Raji (cell line): Measurements from ENCODE around the gene GRIK1.

Experiments
- POLR2A ChIP-seq: IDR thresholded peaks from 2 replicates; pipeline ENCODE4 v1.6.1; 2011; ENCODE audit warnings: low read depth, low read length, control low read depth; ENCODE audit not compliant: insufficient read depth

GRIK1 gene

DNA sequence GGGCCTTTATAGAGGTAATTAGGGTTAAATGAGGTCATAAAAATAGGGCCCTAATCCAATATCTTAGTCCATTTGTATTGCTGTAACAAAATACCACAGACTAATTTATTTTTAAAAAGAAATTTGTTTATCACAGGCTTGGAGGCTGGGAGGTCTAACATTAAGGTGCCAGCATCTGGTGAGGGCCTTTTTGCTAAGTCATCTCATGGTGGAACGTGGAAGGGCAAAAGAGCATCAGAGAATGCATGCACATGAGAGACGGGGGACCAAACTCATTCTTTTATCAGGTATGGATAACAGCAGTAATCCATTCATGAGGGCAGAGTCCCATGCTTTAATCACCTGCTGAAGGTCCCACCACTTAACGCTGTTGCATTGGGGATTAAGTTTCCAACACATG, 313.8 kb downstream of the GRIK1 start:
- TF ChIP-seq POLR2A = no peak

DNA sequence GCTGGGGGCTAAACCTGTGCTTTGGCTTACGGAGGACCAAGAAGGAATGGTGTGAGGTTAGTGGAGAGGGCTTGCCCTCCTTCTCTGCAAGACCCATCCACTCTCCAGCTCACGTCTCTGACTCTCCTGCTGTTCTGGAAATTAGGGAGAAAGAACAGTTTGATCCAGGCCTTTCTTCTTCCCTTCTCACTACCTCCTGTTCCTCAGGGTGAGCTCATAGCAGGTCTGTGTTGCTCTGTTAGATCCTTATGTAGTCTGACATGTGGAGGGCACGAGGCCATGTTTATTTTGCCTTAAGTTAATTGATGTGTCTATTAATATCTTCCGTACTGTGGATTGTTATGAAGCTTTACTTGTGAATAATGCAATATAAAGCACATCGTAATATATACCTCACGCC, 315.0 kb downstream of the GRIK1 start:
- TF ChIP-seq POLR2A = no peak

DNA sequence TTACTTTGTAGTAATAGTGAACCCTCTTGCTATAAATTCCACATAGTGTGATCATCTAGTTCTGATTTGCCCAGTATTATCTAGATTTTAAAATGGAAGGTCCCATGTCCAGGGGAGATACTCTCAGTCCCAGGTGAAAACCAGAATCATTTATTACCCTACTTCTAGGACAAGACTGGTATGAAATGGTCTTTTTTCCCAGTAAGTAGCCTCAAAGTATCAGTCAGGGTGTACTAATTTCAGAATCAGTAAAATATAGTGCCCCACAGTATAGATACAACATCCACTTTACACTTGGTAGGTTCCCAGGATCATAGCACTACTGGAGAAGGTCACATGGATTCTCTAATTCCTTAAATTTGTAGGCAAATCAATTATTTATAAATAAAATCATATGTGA, 318.3 kb downstream of the GRIK1 start:
- no peak for TF ChIP-seq POLR2A

DNA sequence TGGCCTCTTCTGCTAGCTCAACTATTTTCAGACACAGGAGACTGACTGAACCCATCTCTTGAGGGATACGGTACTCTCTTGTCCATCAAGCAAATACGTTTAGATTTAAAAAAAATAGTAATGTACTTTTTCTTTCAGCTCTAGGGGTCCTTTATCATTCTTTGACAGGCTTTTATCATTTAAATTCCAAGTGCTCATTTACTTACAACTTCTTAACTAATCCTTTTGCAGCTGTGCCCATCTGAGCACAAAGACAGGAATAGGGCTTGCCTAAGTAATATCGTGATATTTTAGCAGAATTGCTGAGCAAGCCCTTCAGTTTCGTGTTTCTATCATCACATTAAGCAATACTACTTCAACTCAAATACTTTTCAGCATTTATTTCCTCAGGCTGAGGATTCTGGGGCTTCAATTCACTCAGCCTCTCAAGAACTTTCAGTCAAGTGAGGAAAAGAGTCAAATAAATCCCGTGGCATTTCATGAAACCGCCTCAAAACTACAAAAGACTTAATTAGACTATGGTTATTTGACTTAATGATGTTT, 323.5 kb downstream of the GRIK1 start:
- TF ChIP-seq POLR2A = no peak

DNA sequence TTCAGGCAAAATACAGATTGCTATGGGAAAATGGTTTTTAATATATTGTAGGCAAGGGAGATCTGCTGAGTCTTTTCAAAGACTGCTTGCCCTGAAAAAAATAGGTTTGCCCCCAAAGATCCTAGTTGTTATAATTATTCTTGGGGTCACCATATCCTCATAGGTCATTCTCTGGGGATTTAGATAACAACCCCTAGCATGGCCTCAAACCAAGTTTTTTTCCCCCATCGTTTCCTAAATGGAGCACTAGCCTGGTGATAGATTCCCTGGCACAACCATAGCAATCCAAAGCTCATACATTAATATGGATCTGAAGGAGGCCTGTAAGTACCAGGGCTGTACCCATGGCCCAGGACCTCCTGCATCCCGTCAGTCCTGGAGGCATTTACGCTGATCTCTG, 325.9 kb downstream of the GRIK1 start:
- TF ChIP-seq POLR2A = no peak

DNA sequence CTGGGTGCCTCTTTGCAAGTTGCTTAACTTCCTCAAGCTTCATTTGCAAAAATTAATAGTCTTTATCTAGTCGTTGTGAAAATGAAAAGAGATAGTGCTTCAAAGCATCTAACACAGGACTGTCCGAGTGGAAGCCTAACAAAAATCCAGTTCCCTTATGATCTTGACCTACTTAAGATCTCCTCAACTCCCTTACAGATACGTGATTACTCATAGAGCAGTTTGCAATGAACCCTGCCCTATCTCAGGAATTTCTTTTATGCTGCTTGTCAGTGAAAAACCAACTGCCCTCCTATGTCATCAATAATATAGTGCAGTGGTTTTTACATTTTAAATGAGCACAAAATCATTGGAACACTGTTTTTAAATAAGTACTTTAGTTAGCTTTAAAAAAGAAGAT, 326.8 kb downstream of the GRIK1 start:
- no peak for TF ChIP-seq POLR2A

DNA sequence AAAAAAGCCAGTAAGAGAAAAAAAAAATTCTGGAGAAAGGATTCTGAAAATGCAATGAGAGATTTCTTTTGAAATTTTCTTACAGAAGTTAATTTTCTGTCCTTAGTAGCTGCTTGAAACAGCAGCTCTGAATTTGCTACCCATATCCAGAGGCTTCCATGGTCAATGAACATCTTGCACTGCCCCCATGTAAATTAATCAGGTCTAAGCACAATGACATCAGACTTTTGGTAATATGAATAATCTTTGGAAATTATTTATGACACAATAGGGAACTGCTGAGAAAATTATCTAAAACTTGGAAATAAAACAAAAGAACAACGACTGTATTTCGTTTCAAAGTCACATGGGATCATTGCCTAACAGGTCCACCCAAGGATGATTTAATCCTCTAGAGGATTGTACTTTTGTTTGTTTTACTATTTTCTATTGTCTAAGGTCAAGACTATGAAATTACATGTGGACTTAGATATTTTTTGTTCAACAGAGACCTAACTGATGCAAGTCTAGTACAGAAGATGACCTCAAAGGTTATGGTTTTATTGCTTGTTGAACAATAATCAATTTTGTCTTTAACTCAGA, 328.9 kb downstream of the GRIK1 start:
- TF ChIP-seq POLR2A = no peak

DNA sequence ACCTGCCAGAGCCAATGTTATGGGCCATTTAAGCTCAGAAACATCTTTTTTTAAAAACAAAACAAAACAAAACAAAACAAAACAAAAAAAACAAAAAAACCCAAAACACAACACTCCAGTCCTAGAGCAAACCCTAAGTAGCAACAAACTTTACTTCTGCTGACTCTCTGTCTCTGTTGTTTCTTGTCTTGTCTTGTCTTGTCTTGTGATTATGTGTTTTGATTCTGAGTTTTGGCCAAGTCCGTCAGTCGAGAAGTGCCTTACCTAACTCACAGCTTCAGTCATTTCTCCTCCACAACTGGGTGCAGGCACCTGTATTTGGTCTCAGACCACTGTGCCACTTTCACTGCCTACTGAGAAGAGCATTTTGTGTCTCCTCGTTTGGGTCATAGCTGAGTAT, 333.2 kb downstream of the GRIK1 start:
- TF ChIP-seq POLR2A = no peak

DNA sequence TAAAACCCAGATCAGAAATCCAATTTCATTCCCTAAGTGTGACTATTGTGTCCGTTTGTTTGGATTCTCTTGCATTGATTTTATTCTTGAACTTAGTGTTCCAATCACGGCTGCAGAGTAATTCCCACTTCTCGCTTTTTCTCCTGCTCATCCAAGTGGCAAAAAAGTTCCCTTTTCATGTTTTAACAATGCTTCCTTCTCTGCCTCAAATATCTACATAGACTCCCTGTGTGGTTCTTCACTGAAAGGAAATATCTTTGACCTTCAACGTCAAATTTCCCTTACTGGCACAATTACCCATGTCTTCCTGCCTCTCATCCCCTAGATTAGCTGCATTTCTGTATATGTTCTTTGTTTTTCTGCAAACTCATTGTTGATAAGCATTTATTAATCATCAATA, 335.7 kb downstream of the GRIK1 start:
- no peak for TF ChIP-seq POLR2A

DNA sequence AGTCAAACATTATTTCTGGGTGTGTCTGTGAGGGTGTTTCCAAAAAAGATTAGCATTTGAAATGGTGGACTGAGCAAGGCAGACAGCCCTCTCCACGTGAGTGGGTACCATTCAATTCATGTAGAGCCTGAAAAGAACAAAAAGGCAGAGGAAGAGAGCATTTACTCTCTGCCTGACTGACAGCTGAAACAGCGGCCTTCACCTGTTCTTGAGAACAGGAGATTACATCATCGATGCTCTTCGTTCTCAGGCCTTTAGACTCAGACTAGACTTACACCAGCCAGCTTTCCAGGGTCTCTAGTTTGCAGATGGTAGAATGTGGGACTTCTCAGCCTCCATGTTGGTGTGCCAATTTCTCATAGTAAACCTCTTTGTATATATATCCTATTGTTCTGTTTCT, 338.7 kb downstream of the GRIK1 start:
- TF ChIP-seq POLR2A = no peak

DNA sequence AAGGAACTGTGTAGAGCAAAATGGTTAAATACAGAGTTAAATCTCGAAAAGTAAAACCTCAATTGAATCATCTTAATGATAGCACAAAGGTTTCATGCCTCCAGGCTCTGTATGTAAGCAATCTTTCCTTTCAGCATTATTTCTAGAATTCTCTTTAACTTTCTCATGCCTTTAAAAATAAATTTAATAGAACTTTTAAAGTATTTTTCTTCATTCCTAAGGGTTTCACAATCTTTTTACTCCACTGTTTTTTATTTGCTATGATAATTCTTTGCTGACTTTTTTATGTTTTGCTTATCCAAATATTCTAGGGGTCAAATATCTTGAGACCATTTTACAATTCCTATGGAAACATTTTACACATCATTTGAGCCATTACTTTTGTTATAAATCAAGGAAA, 353.1 kb downstream of the GRIK1 start:
- TF ChIP-seq POLR2A = no peak

DNA sequence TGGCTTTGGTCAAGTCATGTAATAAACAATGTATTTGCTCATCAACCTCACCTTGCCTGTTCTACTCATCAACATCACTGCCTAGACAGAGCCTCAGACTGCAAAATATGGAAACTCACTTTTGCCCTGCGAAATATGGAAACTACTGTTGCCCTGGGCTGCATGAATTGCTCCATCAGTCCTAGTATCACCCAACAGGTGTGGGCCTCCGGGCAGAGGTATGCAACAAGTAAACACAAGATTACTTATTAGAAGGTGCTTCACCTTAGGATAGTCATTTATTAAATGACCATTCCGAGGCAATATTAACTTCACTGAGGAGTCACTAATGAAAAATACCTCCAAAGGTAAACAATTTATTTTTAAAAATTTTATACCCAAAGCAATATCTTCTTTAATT, 354.3 kb downstream of the GRIK1 start:
- TF ChIP-seq POLR2A = no peak

DNA sequence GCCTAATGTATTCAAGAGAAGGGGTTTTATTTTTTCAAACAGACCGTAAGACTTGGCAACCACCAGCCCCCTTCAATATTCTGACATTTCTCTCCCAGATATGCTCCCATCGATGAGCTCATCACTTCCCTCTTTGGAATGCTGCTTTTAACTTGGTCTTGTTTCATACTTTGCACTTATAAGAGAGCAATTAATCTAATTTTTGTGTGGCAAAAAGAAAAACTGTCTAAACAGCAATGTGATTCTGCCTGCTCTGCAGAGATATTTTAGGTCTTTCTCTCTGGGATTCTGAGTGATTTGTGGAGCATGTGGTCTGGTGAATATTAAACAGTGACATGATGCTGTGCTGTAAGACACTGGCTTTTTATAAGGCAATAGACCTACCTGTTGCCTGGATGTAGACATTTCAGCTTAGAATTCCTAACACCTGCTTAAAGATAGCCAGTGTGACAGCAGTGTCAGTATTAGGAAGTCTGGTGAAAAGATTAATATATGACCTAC, 356.3 kb downstream of the GRIK1 start:
- TF ChIP-seq POLR2A = no peak

DNA sequence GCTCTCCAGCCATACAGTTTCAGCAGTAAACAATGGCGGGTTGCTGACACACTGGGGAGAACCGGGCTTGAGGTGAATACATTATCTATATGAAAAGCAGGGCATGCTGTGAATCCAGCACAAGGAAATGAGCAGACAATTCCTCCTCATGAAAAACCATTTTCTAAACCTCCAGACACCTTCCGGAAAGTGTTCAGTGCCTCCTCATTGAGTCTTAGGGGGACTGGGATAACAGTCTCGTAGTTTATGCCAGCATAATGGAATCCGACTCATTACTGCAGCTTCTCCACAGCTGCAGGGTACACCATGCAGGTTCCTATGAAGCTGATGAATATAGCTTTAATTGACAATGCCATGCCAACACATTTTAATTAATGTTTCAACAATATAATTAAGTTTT, 356.9 kb downstream of the GRIK1 start:
- no peak for TF ChIP-seq POLR2A

DNA sequence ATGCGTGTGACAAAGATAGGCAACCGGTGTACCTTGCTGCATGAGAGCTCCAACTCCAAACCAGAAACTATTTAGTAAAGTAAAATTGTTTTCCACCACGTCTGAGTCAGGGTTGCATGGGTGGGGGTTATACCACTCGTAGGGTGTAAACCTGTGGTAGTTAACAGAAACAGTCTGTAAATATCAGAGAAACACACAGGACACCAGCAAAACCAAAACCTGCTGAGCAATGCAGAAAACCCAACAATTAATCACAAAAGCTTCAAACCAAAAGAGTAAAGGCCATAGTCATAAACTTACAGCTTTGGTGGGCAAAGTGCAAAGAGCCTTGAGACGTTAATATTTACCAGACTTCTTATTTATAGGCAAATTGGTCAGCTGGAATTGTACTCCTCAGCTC, 358.4 kb downstream of the GRIK1 start:
- no peak for TF ChIP-seq POLR2A

DNA sequence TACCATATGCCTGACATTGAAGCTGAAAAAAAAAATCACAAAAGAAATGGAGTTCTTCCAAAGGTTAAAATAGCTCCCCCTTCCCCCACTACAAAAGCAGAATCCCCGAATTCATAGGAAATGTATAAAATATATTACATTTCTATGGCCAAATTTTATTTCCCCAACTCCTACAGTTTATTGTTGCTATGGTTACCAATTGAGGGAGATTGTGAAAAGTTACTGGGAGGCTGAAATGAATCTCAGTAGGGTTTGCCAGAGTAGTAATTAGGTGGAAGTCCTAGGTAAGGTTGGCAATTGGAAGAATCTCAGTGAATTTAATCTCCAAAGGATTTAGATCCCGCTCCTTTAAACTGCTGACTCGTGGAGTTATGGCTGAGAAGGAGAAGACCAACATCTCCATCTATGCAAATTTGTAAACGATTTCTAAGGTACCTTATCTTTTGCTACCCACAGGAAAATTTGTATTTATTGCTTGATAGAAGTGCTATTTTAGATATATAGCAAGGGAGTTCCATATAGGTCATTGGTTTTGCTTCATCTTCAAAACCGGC, 359.0 kb downstream of the GRIK1 start:
- TF ChIP-seq POLR2A = no peak

DNA sequence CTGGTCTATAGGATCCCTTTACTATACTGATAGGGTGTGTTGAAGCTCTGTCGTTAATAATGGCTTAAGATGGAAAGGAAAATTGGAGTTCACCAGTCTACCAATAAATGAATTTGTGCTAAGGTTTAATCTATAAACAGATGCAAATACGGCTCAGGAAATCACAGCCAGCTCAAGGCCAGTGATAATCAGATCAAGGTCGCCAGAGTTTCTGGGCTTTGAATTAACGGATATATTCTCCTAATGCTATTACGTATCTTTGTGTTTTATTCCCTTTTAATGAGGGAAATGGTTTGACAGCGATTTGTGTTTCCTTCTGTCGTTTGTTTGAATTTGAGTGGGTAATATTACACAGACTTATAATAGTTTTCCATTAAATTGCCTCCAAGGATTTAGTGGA, 361.5 kb downstream of the GRIK1 start:
- TF ChIP-seq POLR2A = no peak
